ENCODE data around the gene OR52H1. TPM values are rescaled to one million over a fixed set of nuclear protein-coding genes. Genes with fewer than 3 reads are reported as not detected.

The OR52H1 gene
- total RNA-seq, 2 donors from 2014 or later, result not detected

- H3K36me3 Mint-ChIP-seq (ENCODE audit: insufficient read depth in 2 of 2), result no peaks in the 10 kb centered on the region
- no peak for ATAC-seq (replicated peaks in 1 of 2)
- no peak overlapping the region for H3K27ac Mint-ChIP-seq
- H3K9me3 Mint-ChIP-seq, result no peaks in the 10 kb centered on the region
- H3K27me3 Mint-ChIP-seq (ENCODE audit: low read depth), result no peaks in the 10 kb centered on the region
- no peak for DNase-seq
- H3K4me1 Mint-ChIP-seq (ENCODE audit: low read depth), result no peaks in the 10 kb centered on the region
- H3K4me3 Mint-ChIP-seq, result no peak overlapping the region
Measured at GRCh38 chr11:5524756-5525155, 23.6 kb downstream of the OR52H1 start.

DNA sequence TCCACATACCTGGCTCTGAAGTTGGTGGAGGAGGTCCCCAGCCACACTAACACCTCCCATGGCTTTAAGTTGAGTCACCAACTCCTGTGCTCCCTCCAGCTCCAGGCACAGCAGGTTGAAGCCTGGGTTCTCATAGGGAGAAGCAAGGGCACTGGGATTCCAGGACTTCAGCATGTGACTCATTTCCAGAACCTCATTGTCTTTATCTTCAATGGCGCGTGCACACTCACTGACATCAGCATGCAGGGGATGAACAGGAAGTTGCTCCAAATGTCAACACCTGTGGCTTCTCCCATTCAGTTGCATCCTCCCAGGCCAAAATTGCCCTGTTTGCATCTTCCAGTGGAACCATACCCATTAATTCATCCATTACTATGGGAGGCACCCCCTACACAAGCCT is 26.0 kb downstream of the OR52H1 start:
- DNase-seq (no peak), ATAC-seq (replicated peaks in 1 of 2) (no peak)
- Mint-ChIP-seq H3K9me3 (no peaks in the 10 kb centered on the region), H3K36me3 (ENCODE audit: insufficient read depth in 2 of 2) (no peaks in the 10 kb centered on the region), H3K27ac (no peak overlapping the region), H3K4me3 (no peak overlapping the region), H3K4me1 (ENCODE audit: low read depth) (no peaks in the 10 kb centered on the region), H3K27me3 (ENCODE audit: low read depth) (no peaks in the 10 kb centered on the region)

DNA sequence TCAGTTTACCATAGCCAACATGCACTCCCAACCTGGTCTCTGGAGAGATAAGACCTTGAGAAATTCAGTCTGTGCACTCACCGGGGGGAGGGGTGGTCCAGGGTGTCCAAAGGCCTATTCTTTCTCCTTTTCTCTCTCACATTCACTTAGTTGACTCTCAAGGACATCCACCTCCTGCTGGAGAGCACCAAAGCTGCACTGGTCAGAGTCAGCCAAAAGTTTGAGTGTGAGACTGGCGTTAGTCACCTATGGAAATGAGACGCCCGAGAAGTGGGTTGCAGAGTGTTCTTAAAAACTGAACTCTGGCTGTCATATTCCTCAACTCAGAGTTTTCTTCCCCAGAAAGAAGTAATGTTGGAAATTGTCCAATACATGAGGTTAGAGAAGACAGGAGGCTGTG is 26.8 kb downstream of the OR52H1 start:
- Mint-ChIP-seq H3K4me1 (ENCODE audit: low read depth) (no peaks in the 10 kb centered on the region), H3K27ac (no peak overlapping the region), H3K27me3 (ENCODE audit: low read depth) (no peaks in the 10 kb centered on the region), H3K36me3 (ENCODE audit: insufficient read depth in 2 of 2) (no peaks in the 10 kb centered on the region), H3K9me3 (no peaks in the 10 kb centered on the region), H3K4me3 (no peak overlapping the region)
- ATAC-seq (replicated peaks in 1 of 2) (no peak), DNase-seq (no peak)

DNA sequence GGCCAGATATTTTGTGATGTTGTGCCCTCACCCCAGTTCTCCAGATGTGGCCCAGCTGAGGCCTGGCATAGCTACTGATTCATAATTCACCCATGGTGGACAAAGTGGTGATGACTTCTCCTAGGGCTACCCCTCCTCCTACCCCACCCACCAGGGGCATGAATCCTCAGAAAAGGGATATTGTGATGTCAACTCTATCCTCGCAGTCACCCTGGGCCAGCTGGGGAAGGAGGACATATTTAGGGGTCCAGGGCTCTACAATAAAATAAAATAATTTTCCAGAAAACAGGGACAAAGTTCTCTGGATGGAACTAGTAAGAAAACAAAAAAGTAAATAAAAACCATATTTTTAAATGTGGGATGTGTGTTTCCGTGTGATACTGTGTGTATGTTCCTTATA is 31.7 kb downstream of the OR52H1 start, which contains the start of gene UBQLNL:
TSS of gene UBQLNL (minus strand) at position 101 of the 400 bp plus-strand sequence. CDS start 258 bp downstream, outside the sequence.
- no peak within 1 kb of the TSS for H3K27ac Mint-ChIP-seq

GRCh38 chr11:5514841-5515240 is 33.5 kb downstream of the OR52H1 start:
- Mint-ChIP-seq H3K27me3 (ENCODE audit: low read depth) (peaks cover 10% of the 10 kb centered on the region), H3K9me3 (no peaks in the 10 kb centered on the region), H3K27ac (no peak overlapping the region), H3K4me3 (no peak overlapping the region), H3K36me3 (ENCODE audit: insufficient read depth in 2 of 2) (no peaks in the 10 kb centered on the region), H3K4me1 (ENCODE audit: low read depth) (no peaks in the 10 kb centered on the region)
- DNase-seq, result no peak
- ATAC-seq (replicated peaks in 1 of 2), result no peak

More for the DNA sequence above, 31.7 kb downstream of the OR52H1 start, which contains the start of gene UBQLNL:
- peaks cover under 1% of the 10 kb centered on the region for H3K27me3 Mint-ChIP-seq (ENCODE audit: low read depth)
- no peak for ATAC-seq (replicated peaks in 1 of 2)
- H3K4me3 Mint-ChIP-seq, result no peak within 1 kb of the TSS
- H3K9me3 Mint-ChIP-seq, result no peaks in the 10 kb centered on the region
- no peak for DNase-seq
- H3K36me3 Mint-ChIP-seq (ENCODE audit: insufficient read depth in 2 of 2), result no peaks in the 10 kb centered on the region
- no peaks in the 10 kb centered on the region for H3K4me1 Mint-ChIP-seq (ENCODE audit: low read depth)

GRCh38 chr11:5509803-5510202 is 38.5 kb downstream of the OR52H1 start, which contains the start of gene UBQLN3:
UBQLN3 (minus strand) TSS chr11:5509957; CDS start chr11:5509558, 399 bp downstream.
- Mint-ChIP-seq H3K36me3 (ENCODE audit: insufficient read depth in 2 of 2) (no peaks in the 10 kb centered on the region), H3K27me3 (ENCODE audit: low read depth) (peaks cover 10% of the 10 kb centered on the region), H3K9me3 (no peaks in the 10 kb centered on the region), H3K4me3 (no peak within 1 kb of the TSS), H3K4me1 (ENCODE audit: low read depth) (no peaks in the 10 kb centered on the region), H3K27ac (no peak within 1 kb of the TSS)
- DNase-seq (no peak), ATAC-seq (replicated peaks in 1 of 2) (no peak)

DNA sequence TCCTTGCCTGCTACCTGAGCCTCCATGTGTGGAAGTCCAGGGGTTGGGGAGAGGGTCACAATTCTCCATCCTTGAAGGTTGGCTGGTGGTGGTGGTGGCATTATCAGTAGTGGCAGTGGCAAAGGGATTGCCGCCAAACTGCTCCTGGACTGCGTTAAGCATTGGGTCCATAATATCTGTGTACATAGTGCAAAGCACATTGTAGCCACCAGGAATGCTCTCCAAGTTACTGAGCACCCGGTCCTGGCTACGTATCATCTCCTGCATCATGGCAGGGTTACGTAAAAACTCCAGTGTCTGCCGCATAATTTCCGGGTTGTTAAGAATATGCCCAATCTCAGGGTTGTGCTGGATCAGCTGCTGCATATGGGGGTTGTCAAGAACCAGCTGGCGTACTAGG is 39.7 kb downstream of the OR52H1 start:
- Mint-ChIP-seq H3K27ac (no peak overlapping the region), H3K27me3 (ENCODE audit: low read depth) (peaks cover 10% of the 10 kb centered on the region), H3K4me1 (ENCODE audit: low read depth) (no peaks in the 10 kb centered on the region), H3K36me3 (ENCODE audit: insufficient read depth in 2 of 2) (no peaks in the 10 kb centered on the region), H3K4me3 (no peak overlapping the region), H3K9me3 (no peaks in the 10 kb centered on the region)
- DNase-seq (no peak), ATAC-seq (replicated peaks in 1 of 2) (no peak)

- Mint-ChIP-seq H3K27me3 (ENCODE audit: low read depth) (peaks cover 10% of the 10 kb centered on the region), H3K9me3 (no peaks in the 10 kb centered on the region), H3K27ac (no peak overlapping the region), H3K36me3 (ENCODE audit: insufficient read depth in 2 of 2) (no peaks in the 10 kb centered on the region), H3K4me3 (no peak overlapping the region), H3K4me1 (ENCODE audit: low read depth) (no peaks in the 10 kb centered on the region)
- no peak for ATAC-seq (replicated peaks in 1 of 2)
- no peak for DNase-seq
Measured at GRCh38 chr11:5507933-5508305, 40.4 kb downstream of the OR52H1 start.

- DNase-seq (no peak), ATAC-seq (replicated peaks in 1 of 2) (no peak)
- H3K27ac Mint-ChIP-seq, result no peak overlapping the region
- H3K4me3 Mint-ChIP-seq, result no peak overlapping the region
- no peaks in the 10 kb centered on the region for H3K36me3 Mint-ChIP-seq (ENCODE audit: insufficient read depth in 2 of 2)
- H3K27me3 Mint-ChIP-seq (ENCODE audit: low read depth), result peaks cover 11% of the 10 kb centered on the region
- no peaks in the 10 kb centered on the region for H3K9me3 Mint-ChIP-seq
- H3K4me1 Mint-ChIP-seq (ENCODE audit: low read depth), result no peaks in the 10 kb centered on the region
Measured at GRCh38 chr11:5507177-5507932, 41.0 kb downstream of the OR52H1 start.

DNA sequence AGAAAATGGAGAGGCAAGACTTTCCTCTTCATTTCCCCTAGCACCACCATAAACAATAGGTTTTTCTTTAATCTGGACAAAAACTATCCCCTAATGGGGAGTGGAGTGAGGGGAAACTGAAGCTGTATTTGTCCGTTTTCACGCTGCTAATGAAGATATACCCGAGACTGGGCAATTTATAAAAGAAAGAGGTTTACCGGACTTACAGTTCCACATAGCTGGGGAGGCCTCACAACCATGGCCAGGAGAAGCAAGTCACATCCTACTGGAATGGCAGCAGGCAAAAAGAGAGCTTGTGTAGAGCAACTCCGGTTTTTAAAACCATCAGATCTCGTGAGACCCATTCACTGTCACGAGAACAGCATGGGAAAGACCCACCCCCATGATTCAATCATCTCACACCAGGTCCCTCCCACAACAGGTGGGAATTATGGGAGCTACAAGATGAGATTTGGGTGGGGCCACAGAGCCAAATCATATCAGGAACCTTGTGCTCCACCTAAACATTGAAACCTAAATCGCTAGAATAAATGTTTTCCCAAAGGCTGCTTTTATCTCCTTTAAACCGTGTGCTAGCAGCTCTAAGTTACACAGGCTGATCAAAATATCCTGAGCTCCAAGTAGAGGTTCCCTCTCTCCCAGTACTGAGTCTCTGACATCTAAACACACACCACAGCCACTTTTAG is 42.8 kb downstream of the OR52H1 start:
- Mint-ChIP-seq H3K36me3 (ENCODE audit: insufficient read depth in 2 of 2) (no peaks in the 10 kb centered on the region), H3K4me1 (ENCODE audit: low read depth) (no peaks in the 10 kb centered on the region), H3K4me3 (no peak overlapping the region), H3K9me3 (no peaks in the 10 kb centered on the region), H3K27ac (no peak overlapping the region), H3K27me3 (ENCODE audit: low read depth) (peaks cover 7% of the 10 kb centered on the region)
- no peak for DNase-seq
- no peak for ATAC-seq (replicated peaks in 1 of 2)

- H3K9me3 Mint-ChIP-seq, result no peaks in the 10 kb centered on the region
- DNase-seq, result no peak
- no peak for ATAC-seq (replicated peaks in 1 of 2)
- H3K36me3 Mint-ChIP-seq (ENCODE audit: insufficient read depth in 2 of 2), result no peaks in the 10 kb centered on the region
- H3K27me3 Mint-ChIP-seq (ENCODE audit: low read depth), result peaks cover 7% of the 10 kb centered on the region
- no peak overlapping the region for H3K4me3 Mint-ChIP-seq
- no peak overlapping the region for H3K27ac Mint-ChIP-seq
- no peaks in the 10 kb centered on the region for H3K4me1 Mint-ChIP-seq (ENCODE audit: low read depth)
Measured at GRCh38 chr11:5504403-5504921, 43.9 kb downstream of the OR52H1 start.

DNA sequence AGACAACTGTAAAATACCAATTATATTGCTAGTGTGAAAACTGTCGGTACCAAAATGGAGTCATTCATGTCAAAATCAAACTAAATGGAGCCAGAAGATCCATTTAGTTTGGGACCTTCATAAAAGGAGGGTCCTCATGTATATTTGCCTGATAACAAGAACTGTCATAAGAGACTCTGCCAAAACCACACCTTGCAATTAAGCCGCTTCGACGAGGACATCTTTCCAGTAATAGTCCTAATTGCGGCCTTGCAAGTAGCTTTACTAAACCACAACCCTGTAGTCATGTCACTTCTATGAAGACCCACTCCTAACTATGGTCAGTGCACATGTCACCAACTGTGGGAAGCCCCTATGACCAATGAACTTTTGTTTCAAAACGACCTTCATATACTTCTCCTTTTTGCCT is 47.9 kb downstream of the OR52H1 start:
- H3K36me3 Mint-ChIP-seq (ENCODE audit: insufficient read depth in 2 of 2), result no peaks in the 10 kb centered on the region

GRCh38 chr11:5499671-5500070 is 48.7 kb downstream of the OR52H1 start:
- DNase-seq, result no peak
- Mint-ChIP-seq H3K4me1 (ENCODE audit: low read depth) (no peaks in the 10 kb centered on the region), H3K27me3 (ENCODE audit: low read depth) (peaks cover 13% of the 10 kb centered on the region), H3K36me3 (ENCODE audit: insufficient read depth in 2 of 2) (no peaks in the 10 kb centered on the region), H3K9me3 (no peaks in the 10 kb centered on the region), H3K4me3 (no peak overlapping the region), H3K27ac (no peak overlapping the region)
- no peak for ATAC-seq (replicated peaks in 1 of 2)

More for the DNA sequence above, 47.9 kb downstream of the OR52H1 start:
- no peak overlapping the region for H3K4me3 Mint-ChIP-seq
- H3K9me3 Mint-ChIP-seq, result no peaks in the 10 kb centered on the region
- DNase-seq, result no peak
- no peaks in the 10 kb centered on the region for H3K4me1 Mint-ChIP-seq (ENCODE audit: low read depth)
- H3K27ac Mint-ChIP-seq, result no peak overlapping the region
- no peak for ATAC-seq (replicated peaks in 1 of 2)
- H3K27me3 Mint-ChIP-seq (ENCODE audit: low read depth), result peaks cover 10% of the 10 kb centered on the region

Measured in activated T-cell treated with anti-CD3 and anti-CD28 coated beads, Interleukin-2, amount 50 U/mL, for 72 hours (primary cell).